ENCODE measurements around the gene KAT6B. TPM values are rescaled to one million over a fixed set of nuclear protein-coding genes. Genes with fewer than 3 reads are reported as not detected.

KAT6B gene
- total RNA-seq, 1 experiment from 2014 or later, result 21.8 TPM

DNA sequence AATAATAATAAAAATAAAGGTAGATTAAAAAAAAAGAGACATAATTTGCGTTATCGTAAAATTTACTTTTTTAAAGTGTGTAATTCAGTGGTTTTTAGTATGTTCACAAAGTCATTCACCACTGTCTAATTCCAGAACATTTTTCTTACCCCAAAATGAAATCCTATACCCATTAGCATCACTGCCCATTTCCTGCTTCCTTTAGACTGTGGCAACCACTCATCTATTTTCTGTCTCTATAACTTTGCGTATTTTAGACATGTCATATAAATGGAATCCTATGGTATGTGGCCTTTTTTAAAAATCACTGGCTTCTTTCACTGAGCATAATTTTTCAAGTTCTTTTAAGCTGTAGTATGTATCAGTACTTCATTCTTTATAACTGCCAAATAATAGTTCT lies 53.6 kb downstream of the KAT6B start:
- TF ChIP-seq, protein P1, sequence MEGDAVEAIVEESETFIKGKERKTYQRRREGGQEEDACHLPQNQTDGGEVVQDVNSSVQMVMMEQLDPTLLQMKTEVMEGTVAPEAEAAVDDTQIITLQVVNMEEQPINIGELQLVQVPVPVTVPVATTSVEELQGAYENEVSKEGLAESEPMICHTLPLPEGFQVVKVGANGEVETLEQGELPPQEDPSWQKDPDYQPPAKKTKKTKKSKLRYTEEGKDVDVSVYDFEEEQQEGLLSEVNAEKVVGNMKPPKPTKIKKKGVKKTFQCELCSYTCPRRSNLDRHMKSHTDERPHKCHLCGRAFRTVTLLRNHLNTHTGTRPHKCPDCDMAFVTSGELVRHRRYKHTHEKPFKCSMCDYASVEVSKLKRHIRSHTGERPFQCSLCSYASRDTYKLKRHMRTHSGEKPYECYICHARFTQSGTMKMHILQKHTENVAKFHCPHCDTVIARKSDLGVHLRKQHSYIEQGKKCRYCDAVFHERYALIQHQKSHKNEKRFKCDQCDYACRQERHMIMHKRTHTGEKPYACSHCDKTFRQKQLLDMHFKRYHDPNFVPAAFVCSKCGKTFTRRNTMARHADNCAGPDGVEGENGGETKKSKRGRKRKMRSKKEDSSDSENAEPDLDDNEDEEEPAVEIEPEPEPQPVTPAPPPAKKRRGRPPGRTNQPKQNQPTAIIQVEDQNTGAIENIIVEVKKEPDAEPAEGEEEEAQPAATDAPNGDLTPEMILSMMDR (conservative IDR thresholded peaks at IDR 0.05; ENCODE audit: low read depth, low read length), result no peak
- no peak for TF ChIP-seq EZH2 (IDR thresholded peaks at IDR 0.05; ENCODE audit: borderline replicate concordance, low read depth, low read length, poor library complexity, severe bottlenecking)
- Histone ChIP-seq H3K27me3 (replicated peaks; ENCODE audit: insufficient read depth, low read depth, low read length, poor library complexity) (no peaks in the 10 kb centered on the region), H3K4me3 (ENCODE audit: low read depth, low read length, poor library complexity, severe bottlenecking) (no peak overlapping the region), H3K4me1 (ENCODE audit: insufficient read depth, low read length, poor library complexity, severe bottlenecking) (peaks cover 12% of the 10 kb centered on the region), H3K36me3 (ENCODE audit: insufficient read depth, low read length, poor library complexity, severe bottlenecking) (no peaks in the 10 kb centered on the region), H3K27ac (ENCODE audit: low read depth, low read length, poor library complexity, severe bottlenecking) (no peak overlapping the region), H3K9me3 (ENCODE audit: low read depth, low read length, poor library complexity, severe bottlenecking) (no peaks in the 10 kb centered on the region)
- intact Hi-C loops (cut with micrococcal nuclease; ENCODE audit: unreplicated experiment), result no loop called here
- ChIA-PET POLR2A (ENCODE audit: low non-redundant PET) (no interaction called here), CTCF (interaction anchor here (0.6 kb wide), 1 partner anchor 64 kb away, joined by 3 read pairs; no protein-coding TSS in a partner anchor)
- no peak for DNase-seq (ENCODE audit: low spot score)
- BruUV-seq (replicated peaks), result no TSS peak

DNA sequence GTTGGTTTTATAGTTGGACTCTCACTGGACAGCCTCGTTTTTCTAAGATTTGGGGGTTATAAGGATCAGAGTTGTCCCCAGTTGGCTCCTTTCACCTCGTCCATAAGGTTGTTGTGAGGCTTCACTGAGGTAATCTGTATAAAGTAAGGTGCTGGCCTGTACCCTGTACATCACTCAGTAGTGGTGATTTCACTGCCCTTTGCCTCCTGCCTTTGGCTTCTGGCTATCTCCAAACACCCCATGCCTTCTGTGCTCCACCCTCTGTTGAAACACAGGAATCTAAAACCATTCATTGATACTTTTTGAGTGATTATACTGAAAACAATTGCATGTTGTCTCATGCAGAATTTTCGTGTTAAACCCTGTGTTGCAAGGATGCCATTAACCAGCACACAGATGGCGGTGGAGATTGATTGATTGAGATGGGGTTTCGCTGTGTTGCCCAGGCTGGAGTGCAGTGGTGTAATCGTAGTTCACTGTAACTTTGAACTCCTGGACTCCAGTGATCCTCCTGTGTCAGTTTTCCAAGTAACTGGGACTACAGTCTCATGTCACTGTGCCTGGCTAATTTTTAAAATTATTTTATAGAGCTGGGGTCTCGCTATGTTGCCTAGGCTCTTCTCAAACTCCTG lies 55.0 kb downstream of the KAT6B start:
- BruUV-seq (replicated peaks), result no TSS peak
- Histone ChIP-seq H3K36me3 (ENCODE audit: insufficient read depth, low read length, poor library complexity, severe bottlenecking) (no peaks in the 10 kb centered on the region), H3K4me1 (ENCODE audit: insufficient read depth, low read length, poor library complexity, severe bottlenecking) (peaks cover under 1% of the 10 kb centered on the region), H3K27ac (ENCODE audit: low read depth, low read length, poor library complexity, severe bottlenecking) (no peak overlapping the region), H3K4me3 (ENCODE audit: low read depth, low read length, poor library complexity, severe bottlenecking) (no peak overlapping the region), H3K27me3 (replicated peaks; ENCODE audit: insufficient read depth, low read depth, low read length, poor library complexity) (no peaks in the 10 kb centered on the region), H3K9me3 (ENCODE audit: low read depth, low read length, poor library complexity, severe bottlenecking) (no peaks in the 10 kb centered on the region)
- TF ChIP-seq, protein P1 (conservative IDR thresholded peaks at IDR 0.05; ENCODE audit: low read depth, low read length), result no peak
- no peak for TF ChIP-seq EZH2 (IDR thresholded peaks at IDR 0.05; ENCODE audit: borderline replicate concordance, low read depth, low read length, poor library complexity, severe bottlenecking)
- ChIA-PET CTCF (no interaction called here), POLR2A (ENCODE audit: low non-redundant PET) (no interaction called here)
- no peak for DNase-seq (ENCODE audit: low spot score)
- intact Hi-C loops (cut with micrococcal nuclease; ENCODE audit: unreplicated experiment), result no loop called here

DNA sequence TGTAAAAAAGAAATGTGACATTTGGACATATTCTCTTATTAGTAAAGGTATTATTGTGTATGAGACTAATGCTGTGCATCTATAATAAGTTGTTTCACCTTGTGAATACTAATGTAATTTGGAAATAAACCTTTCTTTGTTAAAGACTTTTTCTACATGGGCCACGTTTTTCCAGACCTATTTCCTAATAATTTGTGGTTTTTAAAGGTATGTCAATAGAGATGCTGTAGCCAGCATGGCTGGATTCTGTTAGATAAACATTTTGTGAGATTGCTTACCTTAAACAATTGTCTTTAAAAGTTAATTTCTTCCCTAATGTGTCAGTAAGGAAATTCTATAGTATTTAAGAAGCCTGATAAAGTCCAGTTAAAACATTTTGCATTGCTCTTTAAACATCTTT lies 56.0 kb downstream of the KAT6B start:
- no peaks in the 10 kb centered on the region for H3K36me3 ChIP-seq (ENCODE audit: insufficient read depth, low read length, poor library complexity, severe bottlenecking)
- TF ChIP-seq EZH2 (IDR thresholded peaks at IDR 0.05; ENCODE audit: borderline replicate concordance, low read depth, low read length, poor library complexity, severe bottlenecking), result no peak
- TF ChIP-seq, protein P1 (conservative IDR thresholded peaks at IDR 0.05; ENCODE audit: low read depth, low read length), result no peak
- no peaks in the 10 kb centered on the region for H3K9me3 ChIP-seq (ENCODE audit: low read depth, low read length, poor library complexity, severe bottlenecking)
- no peak for DNase-seq (ENCODE audit: low spot score)
- no TSS peak for BruUV-seq (replicated peaks)
- no peaks in the 10 kb centered on the region for H3K27me3 ChIP-seq (replicated peaks; ENCODE audit: insufficient read depth, low read depth, low read length, poor library complexity)
- no peak overlapping the region for H3K27ac ChIP-seq (ENCODE audit: low read depth, low read length, poor library complexity, severe bottlenecking)
- intact Hi-C loops (cut with micrococcal nuclease; ENCODE audit: unreplicated experiment), result no loop called here
- no peak overlapping the region for H3K4me3 ChIP-seq (ENCODE audit: low read depth, low read length, poor library complexity, severe bottlenecking)
- H3K4me1 ChIP-seq (ENCODE audit: insufficient read depth, low read length, poor library complexity, severe bottlenecking), result no peaks in the 10 kb centered on the region
- ChIA-PET CTCF (no interaction called here), POLR2A (ENCODE audit: low non-redundant PET) (no interaction called here)

All from A673 (cell line).